CD4-positive, alpha-beta T cell treated with Interleukin-15 for 4 hours (primary cell): ENCODE data around the gene DHRS1.

ENCODE experiments used
- DNase-seq: peaks from one replicate; pipeline ENCODE4 v3.0.0-alpha.2; 2020; ENCODE audit warnings: low spot score

DHRS1 gene

DNA sequence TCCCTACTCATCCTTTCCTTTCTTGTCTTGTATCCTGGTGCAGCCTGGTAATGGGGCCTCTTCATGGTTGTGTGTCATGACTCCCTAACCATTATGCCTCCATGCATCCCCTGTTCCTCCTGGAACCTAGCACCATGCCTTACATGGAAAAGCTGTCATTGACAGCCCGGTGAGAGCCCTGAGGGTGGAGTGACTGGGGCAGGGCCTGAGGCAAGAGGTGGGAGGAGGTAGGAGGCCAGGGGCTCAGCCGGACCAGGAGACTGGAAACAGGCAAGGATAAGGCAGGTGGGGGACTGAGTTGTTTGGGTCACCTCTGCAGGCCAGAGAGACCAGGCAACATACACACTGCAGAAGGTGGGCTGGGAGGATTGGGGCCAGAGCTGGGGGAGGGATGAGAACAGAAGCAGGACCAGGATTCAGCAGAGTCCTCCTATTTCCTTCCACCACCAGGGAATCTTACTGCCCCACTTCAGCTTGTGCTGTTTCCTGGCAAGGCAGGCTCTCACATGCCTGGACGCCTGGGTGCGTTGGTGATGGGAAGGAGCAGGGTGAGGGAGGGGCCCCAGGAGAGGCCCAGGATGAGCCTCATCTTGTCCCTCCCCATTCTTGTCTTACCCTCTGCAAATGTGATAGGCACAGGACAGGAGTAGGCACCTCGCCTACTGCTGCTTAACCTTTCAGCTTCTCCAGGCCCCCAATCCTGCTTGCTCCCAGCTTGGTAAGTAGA lies 10.1 kb upstream of the DHRS1 start, which contains the start of gene LTB4R2:
TSS of gene LTB4R2 (plus strand) at position 603 of the 727 bp plus-strand sequence. CDS start 525 bp downstream, outside the sequence.
- DNase-seq: no peak

DNA sequence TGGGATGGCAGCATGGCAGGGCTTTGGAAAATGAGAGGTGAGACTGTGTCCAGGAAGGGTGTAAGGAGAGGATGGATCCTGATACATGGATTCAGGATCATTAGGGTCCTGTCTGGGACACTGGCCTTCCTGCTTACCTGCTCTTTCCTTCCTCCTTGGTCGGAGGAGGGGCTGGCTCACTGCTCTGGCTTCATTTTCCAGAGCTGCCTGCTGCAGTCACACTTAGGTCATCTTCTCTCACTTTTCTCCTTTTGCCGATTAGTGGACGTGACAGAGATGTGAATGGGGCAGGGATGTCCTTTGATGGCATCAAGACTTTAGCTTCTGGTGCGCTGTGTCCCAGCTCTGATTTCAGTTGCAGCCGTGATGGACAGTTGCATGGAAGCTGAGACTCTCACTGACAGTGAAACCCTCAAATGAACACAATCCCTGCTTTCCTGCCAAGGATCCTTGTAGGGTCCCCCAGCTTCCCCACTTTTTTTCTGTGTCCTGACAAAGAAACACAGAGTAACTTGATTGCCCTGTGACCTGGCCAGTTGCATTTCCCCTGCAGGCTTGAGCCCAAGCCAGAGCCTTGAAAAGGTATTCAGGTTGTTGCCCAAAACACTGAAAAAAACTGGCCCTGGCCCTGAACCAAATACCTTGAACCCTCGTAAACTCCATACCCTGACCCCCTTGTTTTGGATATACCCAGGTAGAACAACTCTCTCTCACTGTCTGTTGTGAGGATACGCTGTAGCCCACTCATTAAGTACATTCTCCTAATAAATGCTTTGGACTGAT lies 9.0 kb upstream of the DHRS1 start:
- DNase-seq: no peak

DNA sequence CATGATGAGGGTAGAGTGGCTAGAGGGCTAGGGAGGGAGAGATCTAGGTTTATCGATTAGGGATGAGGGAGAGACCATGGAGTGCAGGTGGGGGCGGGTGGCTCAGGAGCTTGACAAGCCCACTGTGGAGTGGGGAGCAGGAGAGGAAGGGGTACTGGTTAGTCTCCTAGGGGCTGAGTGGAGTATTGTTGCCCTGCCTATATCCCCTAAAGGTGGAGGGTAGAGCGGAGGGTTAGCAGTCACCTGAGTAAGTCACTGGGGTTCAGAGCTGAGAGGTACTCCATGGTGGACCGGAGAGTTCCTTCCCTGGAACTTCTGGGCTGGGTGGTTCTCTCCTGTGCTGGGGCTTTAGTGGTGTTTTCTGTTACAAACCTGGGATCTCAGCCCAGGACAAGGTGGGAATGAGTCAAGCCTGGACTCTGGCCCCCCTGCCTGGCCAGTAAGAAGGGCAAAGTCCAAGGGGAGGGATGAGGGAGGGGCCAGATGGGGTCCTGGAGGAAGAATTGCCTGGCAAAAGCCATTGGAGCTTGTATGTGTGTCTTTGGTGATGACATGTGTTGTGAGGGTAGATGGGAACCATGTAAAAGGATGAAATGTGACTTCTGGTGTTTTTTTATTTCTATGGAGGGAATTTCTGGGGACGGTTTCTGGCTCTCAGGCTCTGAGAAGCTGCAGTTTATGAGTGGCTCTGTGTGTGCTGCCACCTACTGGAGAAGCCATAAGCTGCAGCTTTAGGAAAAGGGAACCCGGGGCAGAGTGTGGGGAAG lies 8.2 kb upstream of the DHRS1 start, which contains the start of gene CIDEB:
TSS of gene CIDEB (minus strand) at position 403 of the 767 bp plus-strand sequence. CDS start at position 284, 119 bp downstream.
- peak; percentile 72 for DNase-seq

DNA sequence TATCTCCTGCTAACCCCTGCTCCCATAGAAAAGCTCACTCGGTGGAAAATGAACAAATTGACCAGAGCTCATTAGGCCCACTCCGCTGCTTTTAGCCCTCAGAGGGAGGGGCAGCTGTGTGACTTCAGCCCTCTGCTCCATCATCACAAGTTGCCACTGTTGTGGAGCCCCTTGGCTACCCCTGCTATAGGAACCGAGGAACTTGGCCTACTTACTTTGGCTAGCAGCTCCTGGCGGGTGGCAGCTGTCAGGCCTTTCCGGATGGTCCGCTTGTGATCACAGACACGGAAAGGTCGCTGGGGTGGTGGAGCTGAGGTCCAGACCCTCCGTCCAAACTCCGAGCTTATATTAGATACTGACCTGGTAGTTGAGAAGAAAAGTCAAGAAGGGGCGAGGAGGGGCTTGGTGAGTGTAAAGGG lies 7.6 kb upstream of the DHRS1 start:
- no peak for DNase-seq

DNA sequence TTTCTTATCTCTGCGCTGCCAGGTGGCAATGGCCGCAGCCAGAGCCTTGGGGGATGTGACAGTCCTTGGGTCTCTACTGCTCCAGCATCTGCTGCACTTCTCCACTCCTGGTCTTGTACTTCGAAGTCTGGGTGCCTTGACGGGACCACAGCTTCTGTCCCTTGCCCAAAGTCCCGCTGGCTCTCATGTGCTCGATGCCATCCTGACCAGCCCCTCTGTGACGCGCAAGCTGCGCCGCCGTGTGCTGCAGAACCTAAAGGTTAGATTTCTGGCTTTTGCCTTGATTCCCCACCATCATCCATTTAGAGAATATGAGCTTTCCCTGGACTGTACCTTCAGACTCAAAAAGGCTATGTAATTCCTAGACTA lies 4.4 kb upstream of the DHRS1 start:
- DNase-seq: no peak

DNA sequence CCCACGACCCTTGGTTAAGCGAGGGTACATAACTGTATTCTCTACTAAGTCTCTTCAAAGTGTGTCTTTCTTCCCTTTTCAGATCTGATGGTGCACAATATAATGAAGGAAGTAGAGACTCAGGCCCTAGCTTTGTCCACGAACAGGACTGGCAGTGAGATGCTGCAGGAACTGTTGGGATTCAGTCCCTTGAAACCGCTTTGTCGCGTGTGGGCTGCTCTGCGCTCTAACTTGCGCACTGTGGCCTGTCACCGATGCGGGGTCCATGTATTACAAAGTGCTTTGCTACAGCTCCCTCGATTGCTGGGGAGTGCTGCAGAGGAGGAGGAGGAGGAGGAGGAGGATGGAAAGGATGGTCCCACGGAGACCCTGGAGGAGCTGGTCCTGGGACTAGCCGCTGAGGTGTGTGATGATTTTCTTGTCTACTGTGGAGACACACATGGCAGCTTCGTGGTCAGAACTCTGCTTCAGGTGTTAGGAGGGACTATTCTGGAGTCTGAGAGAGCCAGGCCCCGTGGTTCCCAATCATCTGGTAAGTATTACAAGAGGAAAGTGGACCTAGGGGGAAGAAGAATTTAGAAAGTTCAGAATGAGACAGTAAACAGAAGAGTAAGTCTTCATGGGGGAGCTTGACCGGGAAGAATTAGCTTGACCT lies 873 bp upstream of the DHRS1 start:
- no peak for DNase-seq

DNA sequence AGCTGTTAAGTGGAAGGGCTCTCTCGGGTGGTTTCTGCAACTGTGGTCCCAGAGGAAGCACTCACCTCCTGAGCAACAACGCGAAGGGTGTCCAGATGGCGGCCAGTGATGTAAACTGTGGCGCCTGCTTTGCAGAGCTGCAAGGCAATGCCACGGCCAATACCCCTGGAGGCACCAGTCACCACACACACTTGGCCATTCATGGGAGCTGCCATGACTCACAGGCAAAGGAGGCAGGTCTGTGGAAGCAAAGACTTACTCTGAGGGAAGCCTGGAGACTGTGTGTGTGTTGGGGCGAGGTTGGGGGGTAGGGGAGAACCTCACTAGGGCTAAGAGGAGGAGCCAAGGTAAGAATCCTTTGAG lies 707 bp downstream of the DHRS1 start:
- DNase-seq: no peak

DNA sequence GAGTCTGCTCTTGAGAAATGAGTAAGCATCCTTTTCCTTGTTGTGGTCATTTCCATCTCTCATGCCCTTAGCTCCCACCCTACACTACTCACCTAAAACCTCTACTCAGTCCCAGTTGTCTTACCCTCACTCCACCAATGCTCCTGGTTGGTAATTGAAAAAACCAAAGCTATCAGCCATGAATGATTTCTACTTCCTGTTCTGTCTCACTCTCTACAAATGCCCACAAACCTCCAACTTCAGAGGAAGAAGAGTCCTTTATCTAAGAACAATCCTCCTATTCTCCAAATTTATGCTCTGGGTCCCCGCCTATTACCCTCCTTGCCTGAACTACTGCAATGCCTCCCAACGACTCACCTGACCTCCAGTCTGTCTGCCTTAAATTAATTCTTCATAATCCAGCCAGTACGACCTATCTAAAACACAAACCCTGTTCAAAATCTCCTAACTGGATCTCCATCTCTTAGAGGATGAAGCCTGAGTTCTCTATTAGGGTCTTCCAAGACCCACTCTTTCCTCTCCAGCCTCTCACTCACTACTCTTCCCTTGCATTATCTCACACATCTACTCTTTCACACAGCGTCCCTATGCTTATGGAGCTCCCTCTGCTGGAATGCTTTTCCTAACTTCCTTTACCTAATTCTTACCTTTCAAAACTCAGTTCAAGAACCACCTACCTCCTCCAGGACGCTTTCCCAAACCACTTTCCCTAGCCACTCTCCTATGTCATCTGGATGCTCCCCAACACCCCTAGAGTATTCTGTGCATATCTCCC lies 2.2 kb downstream of the DHRS1 start:
- DNase-seq: no peak

DNA sequence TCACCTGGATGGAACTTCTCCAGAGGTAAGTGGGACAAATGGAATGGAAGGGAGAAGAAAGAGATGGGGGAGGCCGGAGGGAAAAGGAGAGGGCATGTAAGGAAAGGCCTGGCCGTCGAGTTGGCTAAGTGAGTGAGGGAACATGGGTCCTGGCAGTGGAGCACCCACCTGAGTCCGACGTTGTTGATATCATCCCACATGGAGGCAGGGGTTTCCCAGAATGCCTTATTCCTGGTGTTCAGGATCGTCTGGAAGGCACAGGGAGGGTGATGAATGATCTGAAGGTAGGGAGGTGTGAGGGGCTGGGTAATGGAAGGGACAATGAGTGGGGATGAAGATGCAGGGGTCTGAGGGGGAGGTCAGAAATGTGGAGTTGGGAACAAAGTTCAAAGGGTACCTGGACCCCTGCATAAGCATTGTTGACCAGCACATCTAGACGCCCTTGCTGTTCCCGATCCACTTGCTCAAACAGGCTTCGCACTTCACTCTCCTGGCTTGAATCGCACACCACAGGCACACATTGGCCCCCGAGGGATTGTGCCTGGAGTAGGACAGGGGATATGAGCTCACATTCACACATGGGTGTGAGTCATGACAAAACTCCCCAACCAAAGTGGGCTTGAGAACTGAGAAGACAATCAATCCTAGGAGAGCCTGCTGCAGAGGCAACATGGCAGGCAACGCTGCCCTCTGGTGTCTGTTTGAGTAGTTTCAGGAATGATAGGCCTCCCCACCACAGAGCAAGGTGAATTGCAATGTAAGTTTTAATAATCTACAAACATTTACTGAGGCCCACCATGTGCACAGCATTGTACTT lies 3.0 kb downstream of the DHRS1 start:
- DNase-seq: peak; percentile 83

DNA sequence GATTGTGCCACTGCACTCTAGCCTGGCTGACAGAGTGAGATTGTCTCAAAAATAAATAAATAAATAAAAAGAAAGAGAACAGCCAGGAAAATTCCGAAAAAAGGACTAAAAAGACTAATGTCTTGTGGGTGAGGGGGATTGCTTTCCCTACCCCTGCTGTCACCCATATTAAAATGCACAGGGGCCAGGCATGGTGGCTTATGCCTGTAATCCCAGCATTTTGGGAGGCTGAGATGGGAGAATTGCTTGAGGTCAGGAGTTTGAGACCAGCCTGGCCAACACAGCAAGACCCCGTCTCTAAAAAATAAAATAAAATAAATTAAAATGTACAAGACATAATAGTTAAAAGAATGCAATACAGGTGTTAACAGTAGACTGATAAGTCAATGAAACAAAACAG lies 6.1 kb downstream of the DHRS1 start:
- no peak for DNase-seq

DNA sequence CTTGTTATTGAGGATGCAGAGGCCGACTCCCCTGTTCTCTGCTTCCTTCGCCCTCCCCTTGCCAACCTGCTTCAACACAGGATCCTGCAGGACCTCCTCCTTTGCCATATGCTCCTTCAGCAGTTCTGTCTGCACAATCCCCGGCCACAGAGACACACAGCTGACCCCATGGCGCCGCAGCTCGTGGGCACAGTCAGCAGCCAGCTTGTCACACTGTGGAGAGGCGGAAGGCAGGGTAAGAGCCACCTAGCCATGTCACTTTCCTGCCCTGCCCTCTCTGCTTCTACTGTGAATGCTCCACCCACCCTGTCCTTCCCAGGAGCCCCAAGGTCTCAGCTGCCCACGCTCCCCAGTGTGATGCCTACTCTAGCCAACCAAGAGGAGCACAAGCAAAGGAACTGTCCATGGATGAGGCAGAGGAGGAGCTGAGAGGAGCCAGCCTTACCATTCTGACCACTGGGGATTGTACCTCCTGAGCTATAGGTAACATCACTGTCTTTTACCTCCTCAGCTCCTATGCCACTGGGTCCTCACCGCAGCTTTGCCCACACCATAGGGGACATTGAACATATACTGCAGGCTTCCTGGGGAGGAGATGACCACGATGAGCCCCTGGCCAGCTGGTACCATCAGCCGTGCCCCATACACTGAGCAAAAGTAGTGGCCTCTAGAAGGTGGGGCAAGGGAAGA lies 7.3 kb downstream of the DHRS1 start:
- no peak for DNase-seq

DNA sequence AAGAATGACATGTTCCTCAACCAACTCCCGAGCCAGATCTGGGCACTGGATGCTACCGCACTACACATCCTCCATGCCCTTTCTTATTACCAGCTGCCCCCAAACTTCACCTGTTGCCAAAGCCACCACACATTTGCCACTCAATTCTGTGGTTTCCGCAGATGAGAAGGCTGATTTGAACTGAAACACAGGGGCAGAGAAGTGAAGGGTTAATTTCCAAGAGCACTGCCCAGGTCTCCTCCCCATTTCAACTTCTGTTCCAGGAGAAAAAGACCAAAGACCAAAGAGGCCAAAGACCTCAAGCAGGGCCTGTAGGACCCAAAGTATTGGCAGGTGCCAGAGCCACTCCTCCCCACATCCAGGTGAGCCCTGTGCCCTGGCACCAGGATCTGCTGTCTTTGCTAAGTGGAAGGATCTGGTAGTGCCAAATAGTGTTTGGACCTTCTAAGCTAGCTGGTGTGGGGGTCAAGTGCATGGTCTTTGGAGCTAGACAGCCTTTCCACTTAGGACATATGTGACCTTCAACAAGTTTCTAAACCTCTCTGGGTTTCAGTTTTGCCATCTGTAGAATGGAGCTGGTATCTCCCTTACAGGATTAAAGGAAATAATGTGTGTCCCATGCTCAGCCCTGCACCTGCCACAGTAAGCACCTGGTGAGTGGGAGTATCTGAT lies 8.0 kb downstream of the DHRS1 start:
- no peak for DNase-seq

DNA sequence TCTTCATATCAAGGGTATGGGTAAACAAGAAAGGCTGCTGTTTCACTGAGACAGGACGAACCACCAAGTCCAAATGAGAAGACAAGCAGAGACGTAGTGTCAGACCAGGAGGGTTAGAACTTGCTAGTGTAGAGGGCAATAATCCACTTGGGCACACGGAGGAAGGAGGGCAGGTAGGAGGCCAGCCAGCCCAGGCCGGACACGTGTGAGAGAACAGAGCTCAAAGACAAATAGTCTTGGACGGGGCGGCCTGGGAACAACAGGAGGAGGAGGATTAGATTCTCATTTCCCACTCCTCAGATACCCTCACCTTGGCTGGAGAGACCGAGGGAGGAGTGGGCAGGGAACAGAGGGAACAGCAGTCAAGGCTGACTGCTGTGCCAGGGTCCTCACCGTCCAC lies 8.8 kb downstream of the DHRS1 start:
- DNase-seq: no peak

DNA sequence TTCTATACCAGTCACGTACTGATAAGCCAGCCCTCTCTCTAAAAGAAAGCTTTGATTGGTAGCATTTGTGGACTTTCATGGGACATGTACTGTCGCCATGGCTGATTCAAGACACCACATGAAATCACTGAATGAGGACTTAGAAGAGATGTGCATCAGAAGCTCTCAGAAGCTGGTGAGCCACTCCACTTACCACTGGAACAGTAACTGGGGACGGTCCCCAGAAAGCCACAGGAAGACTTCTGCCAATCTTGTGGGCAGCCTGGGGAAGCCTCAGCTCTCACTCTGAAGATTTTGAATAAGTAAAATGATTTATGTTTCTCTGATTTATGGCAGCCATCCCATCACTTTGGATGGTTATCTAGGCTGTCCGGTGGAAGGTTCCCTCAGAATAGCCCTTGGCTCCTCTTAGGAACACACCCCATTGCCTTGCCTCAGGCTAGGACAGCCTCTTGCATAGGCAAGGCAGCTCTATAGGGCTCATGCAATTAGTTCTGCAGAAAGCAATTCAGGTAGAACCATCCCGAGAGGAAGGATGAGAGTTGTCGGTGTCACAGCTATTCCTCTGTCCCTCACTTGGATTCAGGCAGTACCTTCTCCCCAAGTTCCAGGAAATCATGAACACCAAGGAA lies 9.8 kb downstream of the DHRS1 start:
- no peak for DNase-seq

DNA sequence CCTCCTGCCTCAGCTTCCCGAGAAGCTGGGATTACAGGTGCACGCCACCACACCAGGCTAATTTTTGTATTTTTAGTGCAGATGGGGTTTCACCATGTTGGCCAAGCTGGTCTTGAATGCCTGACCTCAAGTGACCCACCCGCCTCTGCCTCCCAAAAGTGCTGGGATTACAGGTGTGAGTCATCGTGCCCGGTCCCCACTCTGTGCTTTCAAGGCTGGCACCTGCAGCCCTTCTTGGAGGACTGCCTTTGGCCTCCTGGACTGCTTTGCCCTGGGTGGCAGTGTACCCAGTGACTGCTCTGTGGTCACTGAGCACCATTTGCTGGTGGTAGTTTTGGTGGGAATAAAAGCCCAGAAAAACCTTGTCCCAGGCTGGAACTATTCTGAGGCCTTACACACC lies 12.6 kb downstream of the DHRS1 start:
- no peak for DNase-seq

DNA sequence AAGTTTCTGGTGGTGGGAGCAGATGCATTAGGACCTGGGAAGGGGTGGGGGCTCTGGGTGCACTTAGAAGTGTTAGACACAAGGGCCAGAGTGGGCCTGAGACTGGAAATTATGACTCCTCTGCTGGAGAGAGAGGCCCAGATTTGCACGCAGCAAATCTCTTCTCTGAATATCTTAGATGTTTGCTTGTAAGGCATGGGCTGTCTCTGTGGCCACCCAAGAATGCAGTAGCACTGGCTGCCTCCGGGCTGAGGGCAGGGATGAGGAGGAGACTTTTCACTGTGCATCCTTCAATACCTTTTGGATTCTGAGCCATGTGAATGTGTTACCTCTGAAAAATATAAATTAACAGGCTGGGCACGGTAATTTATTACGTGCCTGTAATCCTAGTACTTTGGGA lies 14.2 kb downstream of the DHRS1 start:
- DNase-seq: no peak

DNA sequence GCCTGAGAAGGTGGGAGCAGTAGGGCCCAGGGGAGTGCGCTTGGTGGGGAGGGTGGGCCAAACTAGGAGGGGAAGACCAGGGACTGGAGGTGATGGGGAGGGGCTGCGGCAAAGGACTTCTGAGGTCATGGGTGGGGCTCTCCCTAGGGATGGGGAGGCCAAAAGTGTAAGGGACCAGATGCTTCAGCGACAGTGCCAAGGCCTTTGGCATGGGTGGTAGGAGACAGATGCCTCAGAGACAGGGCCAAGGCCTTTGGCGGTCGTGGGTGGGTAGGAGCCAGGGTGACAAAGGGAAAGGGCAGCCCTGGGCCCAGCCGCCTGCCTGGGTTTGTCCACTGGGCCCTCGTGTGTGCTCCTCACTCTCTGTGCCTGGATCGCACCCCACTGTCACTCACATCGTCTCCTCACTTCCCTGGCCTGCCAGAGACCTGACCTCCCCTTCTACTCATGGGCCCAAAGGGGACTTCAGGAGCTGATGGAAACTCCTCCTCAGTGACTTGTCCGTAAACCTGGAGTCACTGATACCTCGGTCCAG lies 15.0 kb downstream of the DHRS1 start:
- DNase-seq: no peak

DNA sequence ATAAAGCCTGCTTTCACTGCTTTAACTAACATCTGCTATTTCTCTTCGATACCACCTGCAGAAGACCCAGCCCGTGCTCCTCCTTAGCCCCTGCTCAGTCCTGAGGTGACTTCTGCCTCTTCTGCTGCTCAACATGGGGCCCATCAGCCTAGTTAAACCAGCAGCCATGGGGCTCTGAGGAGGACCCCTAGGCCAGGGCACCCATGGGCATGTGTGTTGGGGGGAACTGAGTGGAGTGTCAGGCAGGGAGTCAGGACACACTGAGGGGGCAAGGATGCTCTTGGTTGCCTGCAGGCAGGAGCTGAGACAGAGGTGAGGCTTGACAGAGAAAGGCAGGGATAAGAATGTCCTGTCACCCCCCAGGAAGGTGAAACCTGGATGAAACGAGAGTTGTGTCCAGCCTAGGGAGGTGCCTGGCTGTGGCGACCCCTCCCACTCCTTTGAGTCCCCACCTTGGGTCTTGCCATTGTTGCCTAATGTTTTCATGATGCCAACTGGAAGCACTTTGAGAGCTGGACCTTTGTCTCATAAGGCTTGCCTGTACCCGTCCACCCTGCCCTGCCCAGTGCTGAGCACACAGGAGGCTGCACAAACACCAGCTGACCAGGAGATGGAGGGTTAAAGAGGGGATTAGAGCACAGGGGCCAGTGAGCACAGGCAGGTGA lies 15.7 kb downstream of the DHRS1 start:
- no peak for DNase-seq
